HCT116 (cell line): ENCODE results near the gene MAFG. TPM values are rescaled to one million over a fixed set of nuclear protein-coding genes. Genes with fewer than 3 reads are reported as not detected.

Source experiments
- ATAC-seq: fragments of 200-7000 bp; cut with Tn5 transposase; 2 replicates; pipeline ENCODE4 v1.9.1; 2020; ENCODE audit warnings: mild to moderate bottlenecking, moderate library complexity
- BruUV-seq: library from RNA; stranded (reverse); fragments of 400-500 nt; replicated peaks from 2 replicates; lab custom pipeline; 2021; lab: Mats Ljungman, UMichigan
- CTCF ChIA-PET: fragments of 300-600 bp; sonication (Branson Sonifier 250); formaldehyde crosslinking; loops from one replicate; lab custom pipeline; 2021; ENCODE audit warnings: antibody characterized with exemption; lab: Charles Lee
- POLR2A ChIA-PET: fragments of 300-600, 350-600 bp; sonication (Branson Sonifier 250); formaldehyde crosslinking; loops from one replicate; lab custom pipeline; 2021; ENCODE audit warnings: antibody characterized with exemption; lab: Charles Lee
- RAD21 ChIA-PET, 2 experiments: fragments of 300-600 bp; sonication (Branson Sonifier 250); formaldehyde crosslinking; loops; one replicate each; lab custom pipeline; 2023; ENCODE audit warnings: low total read pairs in 2 of 2; ENCODE audit not compliant: uncharacterized antibody in 2 of 2, unreplicated experiment in 2 of 2, low non-redundant PET in 1 of 2; lab: Charles Lee
- DNase-seq: peaks from one replicate; pipeline ENCODE4 v3.0.0-alpha.2; 2010; ENCODE audit warnings: low read depth, low spot score
- H2AFZ ChIP-seq: fragments of 200-600 bp; shearing (Covaris generic), sonication (generic); 2 replicates; pipeline ENCODE4 v1.6.1; 2017; ENCODE audit warnings: low read depth, mixed run types, mixed read lengths, antibody characterized with exemption, low read length; ENCODE audit not compliant: poor library complexity, severe bottlenecking
- H3K27ac ChIP-seq: 2 replicates; pipeline ENCODE4 v1.5.1; 2012; ENCODE audit warnings: low read depth, low read length
- H3K27me3 ChIP-seq: fragments of 200-600 bp; sonication (generic); 2 replicates; pipeline ENCODE4 v1.6.1; 2016; ENCODE audit warnings: mixed run types, low read length, mixed read lengths; ENCODE audit not compliant: insufficient read depth
- H3K36me3 ChIP-seq, 2 experiments: fragments of 200-500 bp in 1 of 2; fragments of 200-600 bp in 1 of 2; sonication (Bioruptor generic) in 1 of 2; sonication (generic) in 1 of 2; 2 replicates each; pipeline versions ENCODE4 v1.5.1 to v1.6.1; 2014 to 2016; ENCODE audit warnings: low read length in 2 of 2, inconsistent platforms in 1 of 2, mixed read lengths in 1 of 2, mixed run types in 1 of 2; ENCODE audit not compliant: insufficient read depth in 2 of 2, control insufficient read depth in 1 of 2
- H3K4me1 ChIP-seq, 2 experiments: fragments of 200-600 bp in 1 of 2; sonication (generic) in 1 of 2; 2 replicates each; pipeline versions ENCODE4 v1.5.1 to v1.6.1; 2012 to 2017; ENCODE audit warnings: low read length in 2 of 2, inconsistent platforms in 1 of 2, mild to moderate bottlenecking in 1 of 2, mixed read lengths in 1 of 2, mixed run types in 1 of 2, moderate library complexity in 1 of 2; ENCODE audit not compliant: insufficient read depth in 2 of 2, control insufficient read depth in 1 of 2
- H3K4me2 ChIP-seq: fragments of 200-600 bp; sonication (generic); 2 replicates; pipeline ENCODE4 v1.6.1; 2017; ENCODE audit warnings: mixed run types, low read length, mixed read lengths
- H3K4me3 ChIP-seq, 2 experiments: fragments of 200-600 bp in 1 of 2; sonication (generic) in 1 of 2; replicated peaks in 1 of 2; 2 replicates each; pipeline ENCODE4 v1.5.1; 2011 to 2016; ENCODE audit warnings: low read length in 2 of 2, control low read depth in 1 of 2, low read depth in 1 of 2, mild to moderate bottlenecking in 1 of 2, mixed read lengths in 1 of 2, mixed run types in 1 of 2
- H3K79me2 ChIP-seq: fragments of 200-600 bp; sonication (generic); 2 replicates; pipeline ENCODE4 v1.6.1; 2017; ENCODE audit warnings: mild to moderate bottlenecking, mixed run types, low read length, moderate library complexity, mixed read lengths; ENCODE audit not compliant: insufficient read depth
- H3K9ac ChIP-seq: fragments of 200-600 bp; sonication (generic); 2 replicates; pipeline ENCODE4 v1.6.1; 2016; ENCODE audit warnings: low read length, mixed read lengths
- H3K9me2 ChIP-seq: fragments of 200-600 bp; sonication (generic), shearing (Covaris generic); 2 replicates; pipeline ENCODE4 v1.6.1; 2017; ENCODE audit warnings: mixed run types, mild to moderate bottlenecking, moderate library complexity; ENCODE audit not compliant: insufficient read depth
- H3K9me3 ChIP-seq, 2 experiments: fragments of 200-500 bp in 1 of 2; fragments of 200-600 bp in 1 of 2; sonication (Bioruptor generic) in 1 of 2; sonication (generic) in 1 of 2; 2 replicates each; pipeline ENCODE4 v1.6.1; 2014 to 2017; ENCODE audit warnings: low read length in 2 of 2, mixed read lengths in 2 of 2, inconsistent platforms in 1 of 2, low read depth in 1 of 2, mild to moderate bottlenecking in 1 of 2, mixed run types in 1 of 2, moderate library complexity in 1 of 2; ENCODE audit not compliant: control insufficient read depth in 1 of 2, insufficient read depth in 1 of 2
- H4K20me1 ChIP-seq: fragments of 200-600 bp; sonication (generic), shearing (Covaris generic); 2 replicates; pipeline ENCODE4 v1.6.1; 2017; ENCODE audit warnings: mixed run types, mild to moderate bottlenecking, moderate library complexity; ENCODE audit not compliant: insufficient read depth
- CTCF ChIP-seq, 3 experiments: fragments of 200-600 bp in 1 of 3; sonication (generic) in 1 of 3; IDR thresholded peaks in 2 of 3; conservative IDR thresholded peaks in 1 of 3; 2 replicates each; pipeline ENCODE4 v1.5.1; 2012 to 2017; ENCODE audit warnings: low read depth in 2 of 3, low read length in 2 of 3, antibody characterized with exemption in 1 of 3, borderline replicate concordance in 1 of 3, control low read depth in 1 of 3, mild to moderate bottlenecking in 1 of 3, mixed read lengths in 1 of 3, mixed run types in 1 of 3, moderate library complexity in 1 of 3; ENCODE audit not compliant: insufficient read depth in 1 of 3
- EZH2 ChIP-seq: fragments of 200-600 bp; sonication (generic); IDR thresholded peaks from 2 replicates; pipeline ENCODE4 v1.6.1; 2017; ENCODE audit warnings: antibody characterized with exemption, mixed run types
- MAX ChIP-seq: IDR thresholded peaks from 2 replicates; pipeline ENCODE4 v1.6.1; 2012
- SIN3A ChIP-seq: IDR thresholded peaks from 2 replicates; pipeline ENCODE4 v1.6.1; 2012; ENCODE audit warnings: low read depth
- SRF ChIP-seq: IDR thresholded peaks from 2 replicates; pipeline ENCODE4 v1.6.1; 2012; ENCODE audit warnings: low read depth
- TCF7L2 ChIP-seq: IDR thresholded peaks from 2 replicates; pipeline ENCODE4 v1.7.0; 2011; ENCODE audit warnings: borderline replicate concordance, inconsistent platforms; ENCODE audit not compliant: insufficient read depth, insufficient read length; ENCODE audit errors: extremely low read depth
- YY1 ChIP-seq: IDR thresholded peaks from 2 replicates; pipeline ENCODE4 v1.6.1; 2011; ENCODE audit warnings: low read length, low read depth, moderate library complexity, mild to moderate bottlenecking; ENCODE audit not compliant: insufficient replicate concordance; ENCODE audit errors: extremely low read depth
- ZFX ChIP-seq: fragments of 450-650 bp; IDR thresholded peaks from 2 replicates; pipeline ENCODE4 v1.6.1; 2017
- intact Hi-C: fragments of 100-400 bp; cut with micrococcal nuclease; formaldehyde crosslinking; loops from 2 replicates; pipeline ENCODE4 v1.10.0; 2022
- total RNA-seq: library from RNA; stranded (reverse); gene quantifications from one replicate; pipeline ENCODE4 v1.2.1, GENCODE V29; 2021; ENCODE audit not compliant: unreplicated experiment

Gene MAFG
- total RNA-seq, 1 experiment from 2014 or later, result 46.8 TPM

DNA sequence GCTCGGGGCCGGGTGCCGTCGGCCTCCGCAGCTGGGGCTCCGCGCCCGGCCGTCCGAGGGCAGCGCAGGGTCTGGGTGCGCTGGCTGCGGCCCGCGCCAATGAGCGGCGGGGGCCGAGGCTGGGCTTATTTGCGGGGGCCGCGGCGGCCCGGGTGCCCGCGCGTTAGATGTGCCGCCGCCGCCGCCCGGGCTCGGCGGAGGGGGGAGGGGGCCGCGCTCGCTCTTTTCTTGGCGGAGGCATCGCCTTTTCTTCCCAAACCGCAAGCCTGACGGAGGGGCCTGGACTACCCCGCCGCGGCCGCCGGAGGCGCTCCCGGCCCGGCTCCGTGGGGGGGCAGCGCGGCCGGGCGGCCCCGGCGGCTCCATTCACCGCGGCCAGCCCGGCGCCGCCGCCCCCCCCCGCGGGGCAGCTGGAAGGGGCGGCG, 33.6 kb upstream of the MAFG start, which contains the start of gene NOTUM:
NOTUM (minus strand) TSS at position 101 of the 425 bp plus-strand sequence. CDS start 278 bp downstream, outside the sequence.
- intact Hi-C loops, result no loop called here
- H3K4me1 ChIP-seq, result peaks cover 11 to 19% of the 10 kb centered on the region in 2 experiments
- H3K36me3 ChIP-seq, result no peaks in the 10 kb centered on the region
- peak within 1 kb of the TSS; percentile 35 for H2AFZ ChIP-seq
- H3K27me3 ChIP-seq, result no peaks in the 10 kb centered on the region
- H3K79me2 ChIP-seq, result no peaks in the 10 kb centered on the region
- no peak for DNase-seq
- 0 out of 2 replicates have a peak, but pooled peaks have one; percentile 37 for TF ChIP-seq ZFX
- TF ChIP-seq SIN3A, result no peak
- no peak for TF ChIP-seq EZH2
- TF ChIP-seq MAX, result no peak
- TF ChIP-seq YY1, result no peak
- TF ChIP-seq CTCF (IDR thresholded peaks at IDR 0.05 in 2 of 3, conservative IDR thresholded peaks at IDR 0.05 in 1 of 3; ENCODE audit: borderline replicate concordance in 1 of 3, insufficient read depth in 1 of 3, low read depth in 2 of 3, low read length in 2 of 3), result peak in 2 of 3 experiments; percentile 17 to 53; a peak in 2 of 6 replicates
- TF ChIP-seq TCF7L2, result peak; percentile 92
- no peak for TF ChIP-seq SRF
- no peaks in the 10 kb centered on the region for H3K9me3 ChIP-seq
- H3K27ac ChIP-seq, result peak within 1 kb of the TSS; percentile 67; the same call in 1 of the 2 replicates
- no TSS peak for BruUV-seq
- H4K20me1 ChIP-seq, result no peaks in the 10 kb centered on the region
- ATAC-seq, result peak; percentile 70
- no peaks in the 10 kb centered on the region for H3K9me2 ChIP-seq
- ChIA-PET CTCF (interaction anchor here (2.0 to 3.1 kb wide), 3 partner anchors 17 to 61 kb away, joined by 8 to 151 read pairs (median 9); partner anchors contain the start of genes CENPX, LRRC45 and PYCR1), RAD21 (interaction anchor here (2.2 to 2.4 kb wide), 2 partner anchors 61 kb away, joined by 40 to 50 read pairs; partner anchors contain the start of genes CENPX (in 2 of the 2) and LRRC45 (in 2 of the 2)), POLR2A (no interaction called here)
- peak within 1 kb of the TSS; percentile 62 for H3K9ac ChIP-seq
- peak within 1 kb of the TSS; percentile 99 for H3K4me2 ChIP-seq
- H3K4me3 ChIP-seq, result peak within 1 kb of the TSS; percentile 50 to 69
